Muscle layer of colon (tissue), 2 donors: ENCODE results near the gene ITGB4.
"Not testable (repeated sequence)": the region's sequence is repeated elsewhere in the genome, so short reads cannot be mapped to it uniquely, and the experiment has no call there.

Source experiments
- H3K27ac ChIP-seq: one replicate; pipeline ENCODE4 v1.7.0; 2013; ENCODE audit warnings: low read depth, mild to moderate bottlenecking, low read length, moderate library complexity
- H3K27me3 ChIP-seq, 2 donors: one replicate each; pipeline ENCODE4 v1.7.0; 2013; ENCODE audit warnings: low read length in 2 of 2, mild to moderate bottlenecking in 2 of 2; ENCODE audit not compliant: insufficient read depth in 2 of 2, control insufficient read depth in 1 of 2
- H3K36me3 ChIP-seq: one replicate; pipeline ENCODE4 v1.7.0; 2013; ENCODE audit warnings: mild to moderate bottlenecking, low read length; ENCODE audit not compliant: insufficient read depth
- H3K4me1 ChIP-seq: one replicate; pipeline ENCODE4 v1.7.0; 2013; ENCODE audit warnings: mild to moderate bottlenecking, low read length; ENCODE audit not compliant: insufficient read depth
- H3K4me3 ChIP-seq, 2 donors: one replicate each; pipeline ENCODE4 v1.7.0; 2013; ENCODE audit warnings: low read length in 2 of 2, low read depth in 1 of 2, mild to moderate bottlenecking in 1 of 2, moderate library complexity in 1 of 2
- H3K9ac ChIP-seq: one replicate; pipeline ENCODE4 v1.7.0; 2013; ENCODE audit warnings: low read length
- H3K9me3 ChIP-seq: one replicate; pipeline ENCODE4 v1.7.0; 2013; ENCODE audit warnings: mild to moderate bottlenecking, low read length
- donor health status: abdominal sarcoma.
- donor health status: Adenocarcinoma of cecum.

The ITGB4 gene

GRCh38 chr17:75756451-75757085 is 35.3 kb downstream of the ITGB4 start:
- H3K27me3 ChIP-seq: no peaks in the 10 kb centered on the region
- no peak overlapping the region for H3K27ac ChIP-seq
- H3K4me3 ChIP-seq: no peak overlapping the region
- peaks cover 14% of the 10 kb centered on the region for H3K4me1 ChIP-seq
- H3K9me3 ChIP-seq: no peaks in the 10 kb centered on the region
- peaks cover 4% of the 10 kb centered on the region for H3K36me3 ChIP-seq
- H3K9ac ChIP-seq: no peak overlapping the region

- Histone ChIP-seq H3K36me3 (peaks cover 4% of the 10 kb centered on the region), H3K9me3 (no peaks in the 10 kb centered on the region), H3K4me3 (no peak overlapping the region), H3K9ac (no peak overlapping the region), H3K4me1 (peaks cover 14% of the 10 kb centered on the region), H3K27me3 (no peaks in the 10 kb centered on the region), H3K27ac (no peak overlapping the region)
Measured at GRCh38 chr17:75757086-75757681, 35.9 kb downstream of the ITGB4 start.

- Histone ChIP-seq H3K4me3 (no peak overlapping the region), H3K9ac (no peak overlapping the region), H3K27ac (no peak overlapping the region), H3K9me3 (no peaks in the 10 kb centered on the region), H3K4me1 (peaks cover 10% of the 10 kb centered on the region), H3K27me3 (no peaks in the 10 kb centered on the region), H3K36me3 (peaks cover 4% of the 10 kb centered on the region)
Measured at GRCh38 chr17:75758131-75758905, 37.1 kb downstream of the ITGB4 start.

DNA sequence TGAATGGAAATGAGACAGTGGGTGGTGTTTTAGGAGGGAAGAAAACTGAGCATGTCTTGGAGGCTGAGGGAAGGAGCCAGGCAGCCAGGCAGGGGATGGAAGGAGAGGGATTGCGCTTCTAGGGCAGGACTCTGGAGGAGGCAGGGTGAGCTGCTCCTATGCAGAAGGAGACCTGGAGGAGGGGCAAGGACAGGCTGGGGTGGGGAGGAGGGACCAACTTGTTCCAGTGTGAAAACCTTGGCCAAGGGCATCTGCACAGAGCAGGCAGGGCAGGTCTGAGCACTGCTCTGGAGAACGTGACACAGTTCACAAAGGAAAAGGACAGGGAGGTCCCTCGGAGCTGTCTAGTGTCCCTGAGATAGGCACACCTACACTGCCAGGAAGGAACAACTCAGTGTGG is 38.2 kb downstream of the ITGB4 start:
- H3K4me1 ChIP-seq: peaks cover 15% of the 10 kb centered on the region
- H3K9me3 ChIP-seq: no peaks in the 10 kb centered on the region
- H3K9ac ChIP-seq: no peak overlapping the region
- no peaks in the 10 kb centered on the region for H3K27me3 ChIP-seq
- H3K27ac ChIP-seq: no peak overlapping the region
- H3K4me3 ChIP-seq: no peak overlapping the region
- peaks cover 4% of the 10 kb centered on the region for H3K36me3 ChIP-seq

DNA sequence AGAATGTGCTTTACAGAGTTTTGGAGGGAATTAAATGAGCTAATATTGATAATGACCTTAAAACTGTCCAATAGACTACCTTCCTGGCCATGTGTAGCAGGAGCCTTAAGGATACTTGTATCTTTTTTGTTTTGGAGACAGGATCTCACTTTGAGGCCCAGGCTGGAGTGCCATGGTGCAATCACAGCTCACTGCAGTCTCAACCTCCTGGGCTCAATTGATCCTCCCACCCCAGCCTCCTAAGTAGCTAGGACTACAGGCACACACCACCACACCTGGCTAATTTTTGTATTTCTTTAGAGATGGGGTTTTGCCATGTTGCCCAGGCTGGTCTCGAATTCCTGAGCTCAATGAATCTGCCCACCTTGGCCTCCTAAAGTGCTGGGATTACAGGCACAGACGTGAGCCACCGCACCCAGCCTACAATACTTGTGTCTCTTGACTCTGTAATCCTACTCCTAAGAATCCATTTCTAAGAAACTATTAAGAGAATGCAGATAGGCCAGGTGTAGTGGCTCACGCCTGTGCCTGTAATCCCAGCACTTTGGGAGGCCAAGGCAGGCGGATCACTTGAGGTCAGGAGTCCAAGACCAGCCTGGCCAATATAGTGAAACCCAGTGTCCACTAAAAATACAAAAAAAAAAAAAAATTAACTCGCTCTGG is 38.9 kb downstream of the ITGB4 start:
- not testable (repeated sequence) for H3K27me3 ChIP-seq, H3K36me3 ChIP-seq, H3K27ac ChIP-seq, H3K9me3 ChIP-seq, H3K4me3 ChIP-seq, H3K9ac ChIP-seq
- H3K4me1 ChIP-seq: peaks cover 10% of the 10 kb centered on the region

- Histone ChIP-seq H3K4me1 (peaks cover 10% of the 10 kb centered on the region), H3K9me3 (no peaks in the 10 kb centered on the region), H3K27ac (no peak overlapping the region), H3K27me3 (no peaks in the 10 kb centered on the region), H3K36me3 (peaks cover 4% of the 10 kb centered on the region), H3K9ac (no peak overlapping the region), H3K4me3 (no peak overlapping the region)
Measured at GRCh38 chr17:75762513-75763268, 41.4 kb downstream of the ITGB4 start.

GRCh38 chr17:75763269-75763607 is 42.0 kb downstream of the ITGB4 start:
- Histone ChIP-seq H3K9ac (no peak overlapping the region), H3K9me3 (no peaks in the 10 kb centered on the region), H3K4me3 (no peak overlapping the region), H3K27ac (no peak overlapping the region), H3K27me3 (no peaks in the 10 kb centered on the region), H3K4me1 (peaks cover 10% of the 10 kb centered on the region), H3K36me3 (peaks cover 4% of the 10 kb centered on the region)

- no peaks in the 10 kb centered on the region for H3K9me3 ChIP-seq
- H3K27me3 ChIP-seq: no peaks in the 10 kb centered on the region
- H3K4me3 ChIP-seq: peak overlapping the region; percentile 68 to 71
- peak overlapping the region; percentile 31 for H3K9ac ChIP-seq
- H3K4me1 ChIP-seq: peaks cover 10% of the 10 kb centered on the region
- peaks cover 4% of the 10 kb centered on the region for H3K36me3 ChIP-seq
- peak overlapping the region; percentile 93 for H3K27ac ChIP-seq
Measured at GRCh38 chr17:75763613-75764416, 42.6 kb downstream of the ITGB4 start.

DNA sequence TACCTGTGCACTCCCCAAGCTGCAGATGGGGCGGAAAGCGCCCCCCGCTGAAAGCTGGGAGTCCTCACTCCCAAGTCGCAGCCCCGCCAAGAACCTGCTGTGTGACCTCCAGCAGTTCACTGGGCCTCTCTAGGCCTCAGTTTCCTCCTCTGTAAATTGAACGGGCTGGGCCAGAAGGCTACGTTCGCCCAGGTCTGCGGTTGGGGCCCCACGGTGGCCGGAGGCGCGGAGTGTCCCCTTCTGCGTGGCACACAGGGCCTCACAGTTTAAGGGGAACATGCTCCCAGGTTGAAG is 43.1 kb downstream of the ITGB4 start:
- peaks cover 10% of the 10 kb centered on the region for H3K4me1 ChIP-seq
- H3K9ac ChIP-seq: peak overlapping the region; percentile 31
- H3K27me3 ChIP-seq: no peaks in the 10 kb centered on the region
- H3K4me3 ChIP-seq: peak overlapping the region; percentile 68 to 71
- H3K36me3 ChIP-seq: peaks cover 3% of the 10 kb centered on the region
- H3K9me3 ChIP-seq: no peaks in the 10 kb centered on the region
- peak overlapping the region; percentile 93 for H3K27ac ChIP-seq

- H3K4me1 ChIP-seq: peaks cover 10% of the 10 kb centered on the region
- no peaks in the 10 kb centered on the region for H3K27me3 ChIP-seq
- H3K36me3 ChIP-seq: no peaks in the 10 kb centered on the region
- no peaks in the 10 kb centered on the region for H3K9me3 ChIP-seq
- H3K27ac ChIP-seq: peak within 1 kb of the TSS; percentile 93
- peak within 1 kb of the TSS; percentile 68 to 71 for H3K4me3 ChIP-seq
- H3K9ac ChIP-seq: peak within 1 kb of the TSS; percentile 31
Measured at GRCh38 chr17:75764711-75765421, 43.6 kb downstream of the ITGB4 start, which contains the start of gene GALK1. GALK1 (minus strand) TSS chr17:75765192; CDS start chr17:75765136, 56 bp downstream.
